ENCODE data around the gene FAM171A1.

Gene FAM171A1

DNA sequence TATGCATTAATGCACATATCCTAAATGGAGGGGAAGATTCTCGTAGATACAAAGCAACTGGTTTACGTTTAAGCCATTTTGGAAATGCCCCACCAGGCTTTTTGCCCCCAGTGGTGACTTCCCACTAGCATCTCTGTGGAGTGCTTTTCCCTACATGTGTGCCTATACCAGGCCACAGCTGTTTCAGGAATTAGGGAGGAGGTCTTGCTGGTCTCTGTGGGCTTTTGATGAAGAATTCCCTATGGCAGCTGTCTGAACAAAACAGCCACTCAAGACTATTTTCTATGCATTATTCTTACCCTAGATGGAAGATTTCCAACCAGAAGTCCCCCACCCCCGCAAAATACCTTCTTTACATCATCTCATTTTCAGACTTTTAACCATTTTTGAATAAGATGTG, 150.6 kb downstream of the FAM171A1 start:
- TF ChIP-seq GATA2 (IDR thresholded peaks at IDR 0.05; ENCODE audit: low read depth, low read length), result no peak

DNA sequence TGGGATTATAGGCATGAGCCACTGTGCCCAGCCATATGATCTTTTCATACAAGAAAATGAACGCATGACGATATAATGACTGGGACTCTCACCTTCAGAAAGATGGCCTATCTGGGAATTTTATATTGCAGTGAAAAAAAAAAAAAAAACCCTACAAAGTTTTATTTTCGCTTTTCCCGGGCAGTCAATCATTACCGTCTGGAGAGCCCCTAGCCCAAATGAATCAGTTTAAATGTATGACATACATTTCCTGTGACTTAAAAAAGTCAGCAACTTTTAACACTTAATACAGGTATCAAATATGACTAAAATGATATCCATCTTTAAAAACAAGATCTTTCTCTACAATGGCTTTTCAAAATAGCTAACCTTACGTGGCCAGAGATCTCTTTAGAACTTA, 154.4 kb downstream of the FAM171A1 start:
- TF ChIP-seq GATA2 (IDR thresholded peaks at IDR 0.05; ENCODE audit: low read depth, low read length), result no peak
- TF ChIP-seq GATA3 (IDR thresholded peaks at IDR 0.05; ENCODE audit: low read depth, low read length), result no peak

DNA sequence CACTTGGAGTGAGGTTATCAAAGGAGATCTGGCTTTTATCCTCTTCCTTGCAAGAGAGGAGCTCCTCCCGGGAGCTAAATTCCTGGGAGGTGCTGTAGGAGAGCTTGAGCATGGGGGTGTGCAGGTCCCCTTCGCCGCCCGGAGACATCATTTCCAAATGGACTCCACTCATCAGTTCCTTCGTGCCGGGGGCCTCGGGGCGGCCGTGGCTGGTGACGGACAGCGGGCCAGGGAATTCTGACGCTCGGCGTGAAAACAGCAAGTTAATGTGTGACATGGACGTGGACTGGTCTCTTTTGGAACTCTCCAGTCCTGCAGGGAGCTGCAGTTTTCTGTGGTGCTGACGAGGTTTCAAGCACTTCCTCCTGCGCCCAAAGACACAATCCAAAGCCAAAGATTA, 156.9 kb downstream of the FAM171A1 start:
- no peak for TF ChIP-seq GATA3 (IDR thresholded peaks at IDR 0.05; ENCODE audit: low read depth, low read length)

DNA sequence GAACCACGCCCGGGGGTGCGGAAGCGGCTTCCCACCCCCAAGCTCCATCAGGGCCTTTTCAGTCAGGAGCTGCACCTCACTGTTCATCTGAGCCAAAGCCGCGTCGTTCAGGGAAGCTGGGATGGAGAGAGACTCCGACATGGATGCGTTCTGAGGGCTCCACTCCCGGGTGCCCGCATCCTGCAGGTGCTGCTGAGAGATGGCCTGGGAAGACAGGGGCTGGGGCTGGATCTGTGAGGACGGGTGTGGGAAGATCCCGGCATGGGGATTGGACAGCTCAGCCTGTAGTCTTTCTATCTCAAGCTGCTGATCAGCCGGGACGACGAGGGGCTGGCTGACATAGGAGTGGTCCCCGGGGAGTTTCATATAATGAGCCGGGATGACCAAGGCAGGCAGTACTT, 157.6 kb downstream of the FAM171A1 start:
- TF ChIP-seq GATA2 (IDR thresholded peaks at IDR 0.05; ENCODE audit: low read depth, low read length) (no peak), GATA3 (IDR thresholded peaks at IDR 0.05; ENCODE audit: low read depth, low read length) (no peak)

DNA sequence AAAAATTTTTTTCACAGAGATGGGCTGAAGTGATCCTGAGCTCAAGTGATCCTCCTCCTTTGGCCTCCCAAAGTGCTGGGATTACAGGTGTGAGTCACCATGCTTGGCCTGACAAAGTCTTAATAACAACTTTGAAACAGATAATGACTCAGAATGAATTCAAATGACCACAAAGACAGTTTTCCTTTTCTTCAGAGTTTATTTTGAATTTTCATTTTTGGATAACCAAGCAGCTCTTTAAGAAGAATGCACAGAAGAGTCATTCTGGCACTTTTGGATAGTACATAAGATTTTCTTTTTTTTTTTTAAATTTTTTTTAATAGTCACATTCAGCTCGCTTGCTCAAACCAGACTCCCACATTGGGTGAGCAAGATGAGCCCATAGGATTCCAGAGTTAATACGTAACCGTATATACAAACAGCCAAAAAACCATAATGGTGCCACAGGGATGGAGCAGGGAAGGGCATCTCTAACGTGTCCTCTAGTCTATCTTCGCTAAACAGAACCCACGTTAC, 159.6 kb downstream of the FAM171A1 start:
- TF ChIP-seq GATA2 (IDR thresholded peaks at IDR 0.05; ENCODE audit: low read depth, low read length) (no peak), GATA3 (IDR thresholded peaks at IDR 0.05; ENCODE audit: low read depth, low read length) (no peak)

DNA sequence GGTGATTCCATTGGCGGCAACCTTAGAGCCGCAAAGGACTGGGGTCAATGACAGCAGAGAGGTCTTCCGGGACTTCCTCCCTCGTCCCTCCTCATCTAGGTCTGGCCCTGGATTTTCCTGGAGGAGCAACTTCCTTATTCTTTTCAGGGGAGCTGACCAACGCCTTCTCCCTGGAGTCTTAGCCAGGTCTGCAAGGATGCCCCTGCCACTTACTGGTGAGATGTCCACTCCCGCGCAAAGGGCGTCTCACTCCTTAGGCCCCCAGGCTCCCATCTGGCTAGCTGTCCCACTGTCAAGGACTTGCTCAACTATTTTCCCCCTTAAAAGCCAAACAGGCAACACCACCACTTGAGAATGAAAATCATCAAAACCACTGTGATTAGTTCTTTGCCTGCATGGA, 160.6 kb downstream of the FAM171A1 start:
- TF ChIP-seq GATA3 (IDR thresholded peaks at IDR 0.05; ENCODE audit: low read depth, low read length), result no peak
- no peak for TF ChIP-seq GATA2 (IDR thresholded peaks at IDR 0.05; ENCODE audit: low read depth, low read length)

DNA sequence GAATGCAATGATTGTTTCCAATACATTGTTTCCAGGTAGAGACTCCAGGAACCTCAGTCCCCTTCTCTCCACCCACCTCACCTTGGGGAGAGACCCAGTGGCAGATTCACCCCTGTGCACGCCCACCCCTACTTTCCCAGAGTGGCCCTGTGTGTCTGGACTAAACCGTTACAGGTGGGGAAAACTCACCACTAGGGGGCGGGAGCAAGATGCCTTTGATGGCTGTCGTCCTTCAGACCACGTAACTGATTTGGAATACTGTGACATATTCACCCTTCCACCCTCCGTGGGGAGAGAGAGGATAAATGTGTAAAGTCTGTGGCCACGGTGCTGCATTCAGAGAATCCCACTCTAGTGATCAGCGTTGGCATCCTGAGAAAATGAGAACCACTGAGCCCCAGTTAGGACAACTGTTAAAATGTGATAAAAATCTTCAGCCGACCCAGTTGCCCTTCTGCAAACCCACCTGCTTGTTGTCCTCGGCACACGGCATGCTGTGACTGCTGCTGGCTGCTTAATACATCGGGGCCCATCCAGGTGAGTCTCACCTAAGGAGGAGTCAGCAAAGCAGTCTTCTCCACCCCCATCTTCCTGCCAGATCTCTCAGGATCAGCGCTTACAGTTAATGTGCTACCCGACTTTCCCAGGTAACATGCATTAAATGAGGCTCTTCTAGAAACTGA, 161.1 kb downstream of the FAM171A1 start:
- TF ChIP-seq GATA2 (IDR thresholded peaks at IDR 0.05; ENCODE audit: low read depth, low read length), result peak; percentile 62
- no peak for TF ChIP-seq GATA3 (IDR thresholded peaks at IDR 0.05; ENCODE audit: low read depth, low read length)

DNA sequence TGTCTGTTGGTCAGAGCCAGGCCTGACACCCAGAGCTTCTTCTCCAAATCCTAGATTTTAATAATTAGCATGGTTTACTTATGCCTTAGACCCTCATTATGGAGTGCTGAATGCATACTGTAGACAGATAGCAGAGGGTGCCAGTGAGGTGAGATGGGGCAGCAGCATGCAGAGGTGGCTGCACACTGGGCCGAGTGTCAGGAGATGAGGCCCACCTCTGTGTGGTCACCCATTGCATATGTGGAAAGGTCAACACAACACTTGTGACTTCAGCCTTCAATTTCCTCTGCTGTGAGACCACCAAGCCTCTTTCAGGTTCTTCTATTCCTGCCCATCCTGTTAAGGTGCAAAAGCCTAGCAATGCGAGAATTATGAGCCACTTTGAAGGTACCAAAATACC, 162.9 kb downstream of the FAM171A1 start:
- TF ChIP-seq GATA2 (IDR thresholded peaks at IDR 0.05; ENCODE audit: low read depth, low read length) (no peak), GATA3 (IDR thresholded peaks at IDR 0.05; ENCODE audit: low read depth, low read length) (no peak)

DNA sequence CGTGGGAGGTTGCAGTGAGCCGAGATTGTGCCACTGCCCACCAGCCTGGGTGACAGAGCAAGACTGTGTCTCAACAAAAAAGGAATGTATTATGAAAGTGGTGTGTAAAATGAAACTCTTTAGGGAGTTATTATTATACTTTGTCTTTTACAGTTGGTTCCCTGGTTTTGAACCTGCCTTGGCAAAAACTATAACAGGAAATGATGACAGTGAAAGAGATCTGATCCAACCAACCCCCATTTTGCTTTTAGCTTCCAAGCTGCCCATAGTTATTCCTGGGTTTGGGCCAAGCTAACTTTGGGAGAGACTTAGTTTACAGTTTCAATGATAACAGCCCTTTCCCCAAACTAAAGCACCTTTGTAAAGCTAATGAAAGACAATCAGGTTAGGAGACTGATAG, 168.4 kb downstream of the FAM171A1 start:
- TF ChIP-seq GATA2 (IDR thresholded peaks at IDR 0.05; ENCODE audit: low read depth, low read length), result no peak
- TF ChIP-seq GATA3 (IDR thresholded peaks at IDR 0.05; ENCODE audit: low read depth, low read length), result no peak

DNA sequence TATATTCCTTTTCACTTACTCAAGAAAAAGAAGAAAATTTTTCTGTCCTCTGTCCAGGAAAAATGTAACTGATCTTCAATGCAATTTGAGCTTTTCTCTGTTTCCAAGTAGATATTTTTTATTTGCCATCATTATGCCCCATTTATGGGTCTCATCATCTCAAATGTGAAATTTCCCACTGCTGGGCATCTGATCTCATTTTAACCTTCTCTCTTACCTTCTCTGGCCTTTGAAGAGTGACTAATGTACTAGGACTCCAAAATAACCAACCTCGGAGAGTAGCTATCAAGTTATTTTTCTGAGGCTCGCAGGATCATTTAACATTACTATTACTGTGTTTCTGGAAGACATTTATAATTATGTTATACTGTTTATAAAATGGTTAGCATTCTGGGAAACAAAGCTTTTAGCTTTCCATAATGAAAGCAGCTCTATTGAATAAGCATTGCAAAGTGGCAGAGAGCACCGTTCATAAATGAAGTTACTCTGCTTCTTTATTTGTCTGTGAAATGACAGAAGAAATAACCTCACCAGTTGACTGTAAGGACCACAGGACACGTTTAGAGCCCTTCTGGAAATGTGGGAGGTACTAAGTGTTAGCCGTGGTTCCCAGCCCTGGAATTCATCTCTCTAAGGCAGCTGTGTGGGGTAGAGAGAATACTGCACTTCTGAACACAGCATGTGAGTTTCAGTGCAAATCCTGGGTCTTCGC, 169.3 kb downstream of the FAM171A1 start:
- TF ChIP-seq GATA2 (IDR thresholded peaks at IDR 0.05; ENCODE audit: low read depth, low read length), result no peak
- TF ChIP-seq GATA3 (IDR thresholded peaks at IDR 0.05; ENCODE audit: low read depth, low read length), result no peak

DNA sequence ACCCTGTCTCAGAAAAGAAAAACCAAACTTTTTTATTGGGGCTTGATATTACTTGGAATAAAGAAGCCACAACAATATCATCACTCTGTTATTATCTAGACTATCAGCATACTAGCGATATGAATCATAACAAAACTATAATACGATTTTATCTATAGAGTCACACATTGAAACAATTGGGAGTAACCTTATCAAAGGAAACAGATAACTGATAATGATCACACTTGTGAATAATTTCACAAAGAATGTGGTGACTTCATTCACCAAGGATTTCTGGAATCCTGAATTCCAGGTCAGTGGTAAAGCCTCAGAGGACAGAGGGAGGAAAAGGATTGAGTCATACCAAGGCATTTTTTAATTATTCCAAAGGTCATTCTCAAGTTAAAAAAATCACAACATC, 170.5 kb downstream of the FAM171A1 start:
- TF ChIP-seq GATA2 (IDR thresholded peaks at IDR 0.05; ENCODE audit: low read depth, low read length) (no peak), GATA3 (IDR thresholded peaks at IDR 0.05; ENCODE audit: low read depth, low read length) (no peak)

DNA sequence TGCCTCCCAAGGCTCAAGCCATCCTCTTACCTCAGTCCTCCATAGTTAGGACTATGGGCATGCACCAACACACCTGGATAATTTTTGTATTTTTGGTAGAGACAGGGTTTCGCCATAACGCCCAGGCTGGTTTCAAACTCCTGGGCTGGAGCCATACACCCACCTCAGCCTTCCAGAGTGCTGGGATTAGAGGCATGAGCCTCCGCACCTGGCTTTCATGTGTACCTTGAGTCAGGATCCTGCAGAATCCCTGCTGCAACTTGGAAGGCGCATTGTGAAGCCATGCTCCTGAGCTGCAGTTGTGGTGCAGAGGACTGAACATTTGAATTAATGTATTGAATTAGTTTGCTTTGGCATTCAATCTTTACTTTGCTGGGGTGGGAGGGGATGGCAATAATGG, 173.2 kb downstream of the FAM171A1 start:
- TF ChIP-seq GATA3 (IDR thresholded peaks at IDR 0.05; ENCODE audit: low read depth, low read length) (no peak), GATA2 (IDR thresholded peaks at IDR 0.05; ENCODE audit: low read depth, low read length) (no peak)

DNA sequence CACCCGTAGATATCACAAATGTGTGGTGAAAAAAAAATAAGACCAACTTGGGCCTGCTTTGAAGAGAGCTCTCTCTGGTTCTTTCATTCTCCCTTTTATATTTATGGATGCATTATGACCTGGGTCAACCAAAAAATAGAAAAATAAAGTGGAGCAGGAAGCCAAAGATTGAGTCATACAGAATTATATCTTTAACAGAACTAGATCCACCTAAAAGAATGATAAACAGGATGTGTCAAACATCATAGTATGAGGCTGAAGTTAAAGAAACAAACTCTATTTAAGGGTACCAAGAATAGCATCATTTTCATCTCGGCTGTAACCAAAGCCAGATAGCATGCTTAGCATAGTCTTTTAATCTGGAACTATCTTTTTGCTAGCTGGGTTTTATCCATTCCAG, 173.8 kb downstream of the FAM171A1 start:
- TF ChIP-seq GATA2 (IDR thresholded peaks at IDR 0.05; ENCODE audit: low read depth, low read length) (no peak), GATA3 (IDR thresholded peaks at IDR 0.05; ENCODE audit: low read depth, low read length) (no peak)

DNA sequence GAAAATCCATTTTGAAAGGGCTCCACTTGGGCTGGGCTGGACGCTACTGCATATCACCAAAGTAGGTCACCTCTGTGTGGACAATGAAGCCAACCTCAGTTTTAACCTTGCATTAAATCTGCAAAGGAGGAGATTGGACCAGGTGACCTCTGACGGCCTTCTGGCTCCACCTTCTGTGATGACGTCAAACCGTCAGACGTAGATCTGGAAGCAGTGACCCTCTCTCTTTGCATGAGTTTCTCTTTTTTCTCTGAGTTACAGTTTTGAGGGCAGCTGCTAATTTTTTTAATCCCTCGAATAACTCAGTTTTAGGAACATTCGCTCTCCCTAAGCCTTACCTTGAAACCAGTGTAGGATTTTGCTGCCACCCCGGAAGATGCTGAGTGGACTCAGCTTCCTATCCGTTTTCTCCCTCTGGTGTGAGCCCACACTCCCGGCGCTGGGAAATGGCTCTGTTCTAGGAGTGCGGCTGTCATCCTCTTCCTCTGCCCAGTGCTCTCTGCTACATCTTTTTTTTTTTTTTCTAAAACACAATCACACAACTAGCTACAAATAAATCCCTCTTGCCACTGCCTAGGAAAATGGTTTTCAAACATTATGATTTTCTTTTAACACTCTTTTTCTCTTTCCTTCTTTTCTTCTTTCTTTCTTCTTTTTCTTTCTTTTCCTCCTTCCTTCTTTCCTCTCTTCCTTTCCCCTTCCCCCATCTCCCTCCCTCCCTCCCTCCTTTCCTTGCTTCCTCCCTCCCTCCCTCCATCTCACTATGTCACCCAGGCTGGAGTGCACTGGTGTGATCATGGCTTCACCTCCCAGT, 174.9 kb downstream of the FAM171A1 start:
- TF ChIP-seq GATA2 (IDR thresholded peaks at IDR 0.05; ENCODE audit: low read depth, low read length), result no peak
- no peak for TF ChIP-seq GATA3 (IDR thresholded peaks at IDR 0.05; ENCODE audit: low read depth, low read length)
